H9 (cell line): Measurements from ENCODE around the gene DYTN. TPM values are rescaled to one million over a fixed set of nuclear protein-coding genes. Genes with fewer than 3 reads are reported as not detected.

Source experiments
- DNase-seq: peaks from one replicate; pipeline ENCODE4 v3.0.0-alpha.2; 2017
- H2AFZ ChIP-seq: one replicate; pipeline ENCODE4 v1.6.1; 2013; ENCODE audit warnings: mild to moderate bottlenecking, low read length, control low read depth, moderate library complexity
- H2AK5ac ChIP-seq: 2 replicates; pipeline ENCODE4 v1.6.1; 2013; ENCODE audit warnings: low read length, control low read depth, mixed read lengths; ENCODE audit not compliant: insufficient read length
- H2BK120ac ChIP-seq: one replicate; pipeline ENCODE4 v1.6.1; 2013; ENCODE audit warnings: low read depth, mild to moderate bottlenecking, low read length, control low read depth, inconsistent platforms; ENCODE audit not compliant: poor library complexity, severe bottlenecking
- H2BK12ac ChIP-seq: 2 replicates; pipeline ENCODE4 v1.6.1; 2013; ENCODE audit warnings: low read length, control low read depth, mixed read lengths, low read depth; ENCODE audit not compliant: insufficient read length
- H2BK15ac ChIP-seq: 2 replicates; pipeline ENCODE4 v1.6.1; 2013; ENCODE audit warnings: low read depth, low read length, control low read depth
- H2BK20ac ChIP-seq: one replicate; pipeline ENCODE4 v1.6.1; 2013; ENCODE audit warnings: low read depth, mild to moderate bottlenecking, low read length, control low read depth, inconsistent platforms; ENCODE audit not compliant: poor library complexity, severe bottlenecking
- H2BK5ac ChIP-seq: 2 replicates; pipeline ENCODE4 v1.6.1; 2013; ENCODE audit warnings: low read length, control low read depth, mixed read lengths; ENCODE audit not compliant: insufficient read length
- H3K14ac ChIP-seq: 2 replicates; pipeline ENCODE4 v1.6.1; 2013; ENCODE audit warnings: low read length, control low read depth; ENCODE audit not compliant: insufficient read depth
- H3K18ac ChIP-seq: 2 replicates; pipeline ENCODE4 v1.6.1; 2013; ENCODE audit warnings: low read depth, mild to moderate bottlenecking, mixed read lengths, low read length, control low read depth; ENCODE audit not compliant: insufficient read length
- H3K23ac ChIP-seq: 2 replicates; pipeline ENCODE4 v1.6.1; 2013; ENCODE audit warnings: low read length, control low read depth, mixed read lengths, low read depth; ENCODE audit not compliant: insufficient read length
- H3K23me2 ChIP-seq: 2 replicates; pipeline ENCODE4 v1.6.1; 2013; ENCODE audit warnings: low read depth, mild to moderate bottlenecking, mixed read lengths, low read length, control low read depth; ENCODE audit not compliant: insufficient read length, poor library complexity, severe bottlenecking
- H3K27ac ChIP-seq: 2 replicates; pipeline ENCODE4 v1.5.1; 2013; ENCODE audit warnings: low read length, control low read depth, mixed read lengths, low read depth; ENCODE audit not compliant: insufficient read length
- H3K27me3 ChIP-seq: 2 replicates; pipeline ENCODE4 v1.6.1; 2013; ENCODE audit warnings: low read length, control low read depth, inconsistent platforms; ENCODE audit not compliant: insufficient read depth
- H3K4ac ChIP-seq: 2 replicates; pipeline ENCODE4 v1.6.1; 2013; ENCODE audit warnings: low read depth, mild to moderate bottlenecking, control low read depth, inconsistent platforms, low read length, moderate library complexity
- H3K4me1 ChIP-seq: 2 replicates; pipeline ENCODE4 v1.6.1; 2013; ENCODE audit warnings: low read length, control low read depth, inconsistent platforms; ENCODE audit not compliant: insufficient read depth
- H3K4me2 ChIP-seq: 2 replicates; pipeline ENCODE4 v1.6.1; 2013; ENCODE audit warnings: low read length, control low read depth, mixed read lengths; ENCODE audit not compliant: insufficient read length, insufficient read depth
- H3K56ac ChIP-seq: 2 replicates; pipeline ENCODE4 v1.6.1; 2013; ENCODE audit warnings: low read depth, mild to moderate bottlenecking, mixed read lengths, low read length, control low read depth; ENCODE audit not compliant: insufficient read length
- H3K79me1 ChIP-seq: 2 replicates; pipeline ENCODE4 v1.6.1; 2013; ENCODE audit warnings: low read depth, mild to moderate bottlenecking, moderate library complexity, low read length, control low read depth, inconsistent platforms; ENCODE audit not compliant: insufficient read depth, poor library complexity, severe bottlenecking
- H3K79me2 ChIP-seq: 2 replicates; pipeline ENCODE4 v1.6.1; 2013; ENCODE audit warnings: low read length, control low read depth, inconsistent platforms; ENCODE audit not compliant: insufficient read depth
- H3K9ac ChIP-seq: 2 replicates; pipeline ENCODE4 v1.6.1; 2013; ENCODE audit warnings: low read length, control low read depth, mixed read lengths; ENCODE audit not compliant: insufficient read length; ENCODE audit errors: extremely low read depth
- H3K9me3 ChIP-seq: one replicate; pipeline ENCODE4 v1.6.1; 2013; ENCODE audit warnings: low read depth, low read length, inconsistent platforms; ENCODE audit not compliant: control insufficient read depth
- H3T11ph ChIP-seq: one replicate; pipeline ENCODE4 v1.6.1; 2013; ENCODE audit warnings: mild to moderate bottlenecking, low read length, control low read depth, inconsistent platforms
- H4K20me1 ChIP-seq: one replicate; pipeline ENCODE4 v1.6.1; 2013; ENCODE audit not compliant: control insufficient read depth, insufficient read length, insufficient read depth
- H4K5ac ChIP-seq: 2 replicates; pipeline ENCODE4 v1.6.1; 2013; ENCODE audit warnings: low read depth, mild to moderate bottlenecking, mixed read lengths, low read length, control low read depth; ENCODE audit not compliant: insufficient read length
- H4K8ac ChIP-seq: replicated peaks from 2 replicates; pipeline ENCODE4 v1.6.1; 2013; ENCODE audit warnings: low read length, control low read depth, mixed read lengths, low read depth; ENCODE audit not compliant: insufficient read length
- H4K91ac ChIP-seq: 2 replicates; pipeline ENCODE4 v1.6.1; 2013; ENCODE audit warnings: low read depth, mild to moderate bottlenecking, moderate library complexity, mixed read lengths, low read length, control low read depth; ENCODE audit not compliant: insufficient read length
- H3K27ac Mint-ChIP-seq, 3 experiments: 2 replicates in 2 of 3; 3 replicates in 1 of 3; pipeline ENCODE4 v1.8.0; 2020 to 2021; ENCODE audit warnings: mixed read lengths in 3 of 3, mild to moderate bottlenecking in 1 of 3, moderate library complexity in 1 of 3
- H3K27me3 Mint-ChIP-seq: 2 replicates; pipeline ENCODE4 v1.8.0; 2021; ENCODE audit warnings: low read depth, mild to moderate bottlenecking, moderate library complexity, mixed read lengths
- H3K36me3 Mint-ChIP-seq, 3 experiments: 2 replicates in 2 of 3; 3 replicates in 1 of 3; pipeline ENCODE4 v1.8.0; 2020 to 2021; ENCODE audit warnings: low read depth in 3 of 3, mixed read lengths in 3 of 3; ENCODE audit not compliant: insufficient read depth in 1 of 3
- H3K4me1 Mint-ChIP-seq, 2 experiments: 2 replicates each; pipeline ENCODE4 v1.8.0; 2020; ENCODE audit warnings: mixed read lengths in 2 of 2
- H3K4me3 Mint-ChIP-seq, 2 experiments: 2 replicates in 1 of 2; 3 replicates in 1 of 2; pipeline ENCODE4 v1.8.0; 2020 to 2021; ENCODE audit warnings: mild to moderate bottlenecking in 2 of 2, mixed read lengths in 2 of 2, moderate library complexity in 1 of 2
- H3K9me3 Mint-ChIP-seq, 2 experiments: 2 replicates in 1 of 2; 3 replicates in 1 of 2; pipeline ENCODE4 v1.8.0; 2020; ENCODE audit warnings: mild to moderate bottlenecking in 2 of 2, mixed read lengths in 2 of 2, moderate library complexity in 1 of 2
- CTCF ChIP-seq: fragments of 200-600 bp; sonication (generic); conservative IDR thresholded peaks from 3 replicates; pipeline ENCODE4 v1.8.0; 2021; ENCODE audit warnings: antibody characterized with exemption, mild to moderate bottlenecking
- WGBS: extraction: QIAGEN DNeasy Blood & Tissue Kit; methylation state at CpG from one replicate; pipeline ENCODE4 v1.1.7; 2013; ENCODE audit warnings: missing lambda C conversion rate, low lambda C conversion rate, mixed read lengths; ENCODE audit not compliant: insufficient read length; ENCODE audit errors: extremely low coverage; 5-methylcytosine and 5-hydroxymethylcytosine counted together
- total RNA-seq: library from RNA; stranded (reverse); gene quantifications from 2 replicates; pipeline ENCODE4 v1.2.1, GENCODE V29; 2021

DYTN gene
- total RNA-seq, 1 experiment from 2014 or later: not detected

DNA sequence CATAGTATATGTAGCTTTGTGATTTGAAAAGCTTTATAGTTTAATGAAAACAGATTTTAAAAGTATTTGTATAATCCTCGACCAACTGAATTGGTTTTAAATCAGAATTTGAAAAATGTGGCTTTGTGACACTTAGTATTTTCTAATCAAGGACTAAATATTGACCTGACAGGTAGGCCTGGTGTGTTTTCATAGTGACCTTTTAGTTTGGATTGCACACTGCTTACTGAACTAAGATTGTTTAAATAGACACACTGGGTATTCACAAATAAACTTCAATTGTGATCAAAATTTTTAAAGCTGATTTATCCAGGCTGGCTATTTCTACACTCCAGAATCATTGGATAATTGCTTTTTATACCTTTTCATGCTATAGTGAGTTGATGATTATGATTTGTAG, 107.7 kb downstream of the DYTN start:
- Mint-ChIP-seq H3K27ac (no peak overlapping the region), H3K4me3 (no peak overlapping the region), H3K9me3 (no peaks in the 10 kb centered on the region), H3K36me3 (peaks cover 2 to 11% (median 7%) of the 10 kb centered on the region in 3 experiments; a peak in 5 of 7 replicates), H3K4me1 (peaks cover 6 to 7% of the 10 kb centered on the region in 2 experiments), H3K27me3 (no peaks in the 10 kb centered on the region)
- H3K27me3 ChIP-seq: no peaks in the 10 kb centered on the region
- H4K20me1 ChIP-seq: no peaks in the 10 kb centered on the region
- H4K91ac ChIP-seq: no peak overlapping the region
- no peak overlapping the region for H3T11ph ChIP-seq
- H2BK20ac ChIP-seq: no peak overlapping the region
- WGBS: no CpG with 5 or more reads among the region's 1 CpG
- H3K79me1 ChIP-seq: no peaks in the 10 kb centered on the region
- H3K23me2 ChIP-seq: no peaks in the 10 kb centered on the region
- no peak for DNase-seq
- H4K5ac ChIP-seq: no peak overlapping the region
- no peak overlapping the region for H3K4ac ChIP-seq
- no peak overlapping the region for H3K23ac ChIP-seq
- H2BK120ac ChIP-seq: no peak overlapping the region
- no peak overlapping the region for H2AK5ac ChIP-seq
- no peak overlapping the region for H4K8ac ChIP-seq
- H3K9me3 ChIP-seq: no peaks in the 10 kb centered on the region
- no peak overlapping the region for H3K14ac ChIP-seq
- H3K4me1 ChIP-seq: no peaks in the 10 kb centered on the region
- no peak overlapping the region for H2BK15ac ChIP-seq
- no peak overlapping the region for H3K27ac ChIP-seq
- H3K4me2 ChIP-seq: no peak overlapping the region
- H3K79me2 ChIP-seq: no peaks in the 10 kb centered on the region
- H3K56ac ChIP-seq: no peak overlapping the region
- no peak overlapping the region for H3K18ac ChIP-seq
- no peak overlapping the region for H3K9ac ChIP-seq
- no peak overlapping the region for H2AFZ ChIP-seq
- H2BK5ac ChIP-seq: no peak overlapping the region
- no peak overlapping the region for H2BK12ac ChIP-seq
- no peak for TF ChIP-seq CTCF
